Measurements from ENCODE around the gene SLC47A2. TPM values are rescaled to one million over a fixed set of nuclear protein-coding genes. Genes with fewer than 3 reads are reported as not detected.

The SLC47A2 gene
- total RNA-seq, 1 experiment from 2014 or later: 38.9 TPM

DNA sequence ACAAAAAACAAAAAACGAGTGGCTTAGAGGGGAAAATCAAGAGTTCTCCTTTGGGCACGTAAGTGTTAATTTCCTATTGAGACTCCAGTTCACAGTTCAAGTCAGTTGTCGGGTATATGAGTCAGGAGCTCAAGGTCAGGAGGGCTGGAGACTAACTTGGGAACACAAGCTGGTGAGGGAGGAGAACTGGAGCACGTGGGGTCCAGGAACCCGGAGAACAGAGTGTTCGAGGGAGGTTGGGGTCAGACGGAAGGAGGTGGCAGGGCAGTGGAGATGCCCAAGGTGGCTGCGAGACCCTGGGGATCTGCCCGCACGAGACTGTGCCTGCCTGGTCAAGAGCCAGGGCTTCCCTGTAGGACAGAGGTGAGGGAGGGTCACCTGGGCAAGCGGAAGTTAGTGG, 19.7 kb upstream of the SLC47A2 start:
- H3K27me3 ChIP-seq (ENCODE audit: insufficient read depth, low read depth): no peaks in the 10 kb centered on the region
- no peaks in the 10 kb centered on the region; the same call in 1 of the 2 replicates for H3K36me3 ChIP-seq (ENCODE audit: low read depth)
- no peak for TF ChIP-seq EZH2 (IDR thresholded peaks at IDR 0.05; ENCODE audit: low read depth)
- TF ChIP-seq CTCF (conservative IDR thresholded peaks at IDR 0.05): no peak
- CTCF ChIA-PET: no interaction called here
- H3K27ac ChIP-seq: no peak overlapping the region
- peaks cover 34% of the 10 kb centered on the region for H3F3A ChIP-seq (ENCODE audit: insufficient read depth, low read depth)
- no peaks in the 10 kb centered on the region for H3K79me2 ChIP-seq (ENCODE audit: low read depth)
- H3K4me3 ChIP-seq: no peak overlapping the region
- H3K9me2 ChIP-seq (ENCODE audit: insufficient read depth): no peaks in the 10 kb centered on the region
- H3K4me1 ChIP-seq (replicated peaks; ENCODE audit: insufficient read depth): peaks cover 16% of the 10 kb centered on the region
- H3K4me2 ChIP-seq: no peak overlapping the region
- BruUV-seq (replicated peaks): no TSS peak
- H3K9me3 ChIP-seq (ENCODE audit: insufficient read depth, low read depth): no peaks in the 10 kb centered on the region
- POLR2A ChIA-PET (ENCODE audit: unreplicated experiment): interaction anchor here (0.7 kb wide), 1 partner anchor 32 kb away, joined by 7 read pairs; no protein-coding TSS in a partner anchor
- intact Hi-C loops (cut with micrococcal nuclease; ENCODE audit: unreplicated experiment): no loop called here
- H4K20me1 ChIP-seq (ENCODE audit: insufficient read depth): no peaks in the 10 kb centered on the region
- DNase-seq: no peak
- H2AFZ ChIP-seq: no peak overlapping the region

- Histone ChIP-seq H3K4me2 (no peak overlapping the region), H3F3A (ENCODE audit: insufficient read depth, low read depth) (peaks cover 36% of the 10 kb centered on the region), H3K27me3 (ENCODE audit: insufficient read depth, low read depth) (no peaks in the 10 kb centered on the region), H3K27ac (no peak overlapping the region), H3K79me2 (ENCODE audit: low read depth) (no peaks in the 10 kb centered on the region), H3K9me2 (ENCODE audit: insufficient read depth) (no peaks in the 10 kb centered on the region), H3K4me1 (replicated peaks; ENCODE audit: insufficient read depth) (peaks cover 22% of the 10 kb centered on the region), H2AFZ (no peak overlapping the region), H4K20me1 (ENCODE audit: insufficient read depth) (no peaks in the 10 kb centered on the region), H3K36me3 (ENCODE audit: low read depth) (no peaks in the 10 kb centered on the region; the same call in 1 of the 2 replicates), H3K4me3 (no peak overlapping the region), H3K9me3 (ENCODE audit: insufficient read depth, low read depth) (no peaks in the 10 kb centered on the region)
- BruUV-seq (replicated peaks): no TSS peak
- TF ChIP-seq EZH2 (IDR thresholded peaks at IDR 0.05; ENCODE audit: low read depth): no peak
- TF ChIP-seq CTCF (conservative IDR thresholded peaks at IDR 0.05): no peak
- POLR2A ChIA-PET (ENCODE audit: unreplicated experiment): interaction anchor here (1.6 kb wide), 1 partner anchor 10 kb away, joined by 11 read pairs; no protein-coding TSS in a partner anchor
- CTCF ChIA-PET: no interaction called here
- DNase-seq: no peak
- intact Hi-C loops (cut with micrococcal nuclease; ENCODE audit: unreplicated experiment): no loop called here
These were observed 17.7 kb upstream of the SLC47A2 start for GRCh38 chr17:19733953-19734526.

GRCh38 chr17:19731626-19732025, 15.2 kb upstream of the SLC47A2 start:
- ChIA-PET CTCF (interaction anchor here (0.6 kb wide), 1 partner anchor 1374 kb away, joined by 7 read pairs; no protein-coding TSS in a partner anchor), POLR2A (ENCODE audit: unreplicated experiment) (no interaction called here)
- Histone ChIP-seq H3K27me3 (ENCODE audit: insufficient read depth, low read depth) (no peaks in the 10 kb centered on the region), H4K20me1 (ENCODE audit: insufficient read depth) (no peaks in the 10 kb centered on the region), H3F3A (ENCODE audit: insufficient read depth, low read depth) (peaks cover 45% of the 10 kb centered on the region), H3K79me2 (ENCODE audit: low read depth) (no peaks in the 10 kb centered on the region), H2AFZ (no peak overlapping the region), H3K9me3 (ENCODE audit: insufficient read depth, low read depth) (no peaks in the 10 kb centered on the region), H3K36me3 (ENCODE audit: low read depth) (no peaks in the 10 kb centered on the region), H3K9me2 (ENCODE audit: insufficient read depth) (no peaks in the 10 kb centered on the region), H3K27ac (no peak overlapping the region), H3K4me1 (replicated peaks; ENCODE audit: insufficient read depth) (peaks cover 46% of the 10 kb centered on the region), H3K4me3 (no peak overlapping the region), H3K4me2 (no peak overlapping the region)
- no peak for TF ChIP-seq CTCF (conservative IDR thresholded peaks at IDR 0.05)
- TF ChIP-seq EZH2 (IDR thresholded peaks at IDR 0.05; ENCODE audit: low read depth): no peak
- intact Hi-C loops (cut with micrococcal nuclease; ENCODE audit: unreplicated experiment): no loop called here
- BruUV-seq (replicated peaks): no TSS peak
- no peak for DNase-seq
